Liver (tissue), 9 donors: ENCODE data around the gene DNAJC6. TPM values are rescaled to one million over a fixed set of nuclear protein-coding genes. Genes with fewer than 3 reads are reported as not detected.

ENCODE experiments used
- DNase-seq: peaks from one replicate; pipeline ENCODE4 v3.0.0-alpha.2; 2017; ENCODE audit warnings: low spot score
- H3K27ac ChIP-seq, 2 donors: one replicate each; pipeline ENCODE4 v1.7.0; 2013; ENCODE audit warnings: inconsistent platforms in 2 of 2, low read length in 2 of 2, control low read depth in 1 of 2, low read depth in 1 of 2, mild to moderate bottlenecking in 1 of 2
- H3K27me3 ChIP-seq, 4 donors: one replicate each; pipeline versions ENCODE4 v1.6.1 to v1.7.0; 2013; ENCODE audit warnings: low read length in 3 of 4, inconsistent platforms in 1 of 4, mild to moderate bottlenecking in 1 of 4, moderate library complexity in 1 of 4; ENCODE audit not compliant: control insufficient read depth in 4 of 4, insufficient read depth in 4 of 4
- H3K36me3 ChIP-seq, 4 donors: one replicate each; pipeline versions ENCODE4 v1.6.1 to v1.7.0; 2013; ENCODE audit warnings: low read length in 3 of 4, mild to moderate bottlenecking in 3 of 4, low read depth in 1 of 4, moderate library complexity in 1 of 4; ENCODE audit not compliant: control insufficient read depth in 4 of 4, insufficient read depth in 3 of 4
- H3K4me1 ChIP-seq, 4 donors: one replicate each; pipeline versions ENCODE4 v1.6.1 to v1.7.0; 2013; ENCODE audit warnings: low read length in 3 of 4, mild to moderate bottlenecking in 3 of 4, moderate library complexity in 1 of 4; ENCODE audit not compliant: control insufficient read depth in 4 of 4, insufficient read depth in 4 of 4
- H3K4me3 ChIP-seq, 3 donors: one replicate each; pipeline versions ENCODE4 v1.6.1 to v1.7.0; 2013; ENCODE audit warnings: low read length in 3 of 3, control low read depth in 1 of 3, low read depth in 1 of 3, mild to moderate bottlenecking in 1 of 3
- H3K9ac ChIP-seq, 2 donors: one replicate each; pipeline ENCODE4 v1.7.0; 2013; ENCODE audit warnings: low read length in 2 of 2, mild to moderate bottlenecking in 2 of 2, moderate library complexity in 2 of 2, control low read depth in 1 of 2, low read depth in 1 of 2
- H3K9me3 ChIP-seq, 4 donors: one replicate each; pipeline versions ENCODE4 v1.6.1 to v1.7.0; 2013; ENCODE audit warnings: low read length in 3 of 4; ENCODE audit not compliant: control insufficient read depth in 4 of 4
- EGR1 ChIP-seq, 2 donors: IDR thresholded peaks; 2 replicates each; pipeline ENCODE4 v1.6.1; 2016 to 2018; ENCODE audit warnings: antibody characterized with exemption in 2 of 2, low read depth in 2 of 2
- FOXA1 ChIP-seq: IDR thresholded peaks from 2 replicates; pipeline ENCODE4 v1.6.1; 2016; ENCODE audit warnings: antibody characterized with exemption
- FOXA2 ChIP-seq: IDR thresholded peaks from 2 replicates; pipeline ENCODE4 v1.6.1; 2016; ENCODE audit warnings: antibody characterized with exemption
- GABPA ChIP-seq, 2 donors: IDR thresholded peaks in 1 of 2; conservative IDR thresholded peaks in 1 of 2; 2 replicates each; pipeline ENCODE4 v1.6.1; 2016; ENCODE audit warnings: antibody characterized with exemption in 2 of 2, mild to moderate bottlenecking in 1 of 2, moderate library complexity in 1 of 2
- HNF4A ChIP-seq, 2 donors: conservative IDR thresholded peaks; 2 replicates each; pipeline ENCODE4 v1.6.1; 2016; ENCODE audit warnings: antibody characterized with exemption in 2 of 2, mild to moderate bottlenecking in 2 of 2
- HNF4G ChIP-seq: IDR thresholded peaks from 2 replicates; pipeline ENCODE4 v1.6.1; 2016; ENCODE audit warnings: antibody characterized with exemption
- JUND ChIP-seq, 2 donors: IDR thresholded peaks; 2 replicates each; pipeline ENCODE4 v1.6.1; 2016; ENCODE audit warnings: antibody characterized with exemption in 2 of 2
- NR2F2 ChIP-seq: IDR thresholded peaks from 2 replicates; pipeline ENCODE4 v1.6.1; 2016; ENCODE audit warnings: antibody characterized with exemption
- RAD21 ChIP-seq, 2 donors: IDR thresholded peaks; 2 replicates each; pipeline ENCODE4 v1.6.1; 2016; ENCODE audit warnings: antibody characterized with exemption in 2 of 2, mild to moderate bottlenecking in 2 of 2
- RXRA ChIP-seq, 2 donors: IDR thresholded peaks; 2 replicates each; pipeline ENCODE4 v1.6.1; 2017 to 2018; ENCODE audit warnings: antibody characterized with exemption in 2 of 2, mild to moderate bottlenecking in 1 of 2
- SP1 ChIP-seq: IDR thresholded peaks from 2 replicates; pipeline ENCODE4 v1.6.1; 2018; ENCODE audit warnings: antibody characterized with exemption, mild to moderate bottlenecking
- TAF1 ChIP-seq: conservative IDR thresholded peaks from 2 replicates; pipeline ENCODE4 v1.6.1; 2016; ENCODE audit warnings: antibody characterized with exemption, mild to moderate bottlenecking
- YY1 ChIP-seq: IDR thresholded peaks from 2 replicates; pipeline ENCODE4 v1.6.1; 2016; ENCODE audit warnings: antibody characterized with exemption, mild to moderate bottlenecking
- ZBTB33 ChIP-seq: IDR thresholded peaks from 2 replicates; pipeline ENCODE4 v1.6.1; 2016; ENCODE audit warnings: antibody characterized with exemption
- whole genome bisulfite sequencing: extraction: QIAGEN DNeasy Blood & Tissue Kit; methylation state at CpG from one replicate; pipeline ENCODE4 v1.1.7; 2013; 5-methylcytosine and 5-hydroxymethylcytosine counted together
- polyA plus RNA-seq, 2 donors: library from polyadenylated mRNA; stranded (reverse) in 1 of 2; unstranded in 1 of 2; fragments of 200-250 nt in 1 of 2; fragments of >200 nt in 1 of 2; fragmentation: Nextera tagmentation in 1 of 2; extraction: Ambion mirVana in 1 of 2; gene quantifications; one replicate each; pipeline versions ENCODE4 v1.2.1 to v1.2.3, GENCODE V29; 2013 to 2015
- total RNA-seq, 2 donors: library from RNA; depleted of rRNA; stranded (reverse); fragments of >200 nt; gene quantifications; one replicate each; pipeline ENCODE4 v1.2.3, GENCODE V29; 2014
- TF ChIP-seq, protein P1 (sequence below): IDR thresholded peaks from 2 replicates; pipeline ENCODE4 v1.6.1; 2016; ENCODE audit warnings: antibody characterized with exemption, mild to moderate bottlenecking
- TF ChIP-seq, protein P2 (sequence below): IDR thresholded peaks from 2 replicates; pipeline ENCODE4 v1.6.1; 2016; ENCODE audit warnings: antibody characterized with exemption
- TF ChIP-seq, protein P3 (sequence below): IDR thresholded peaks from 2 replicates; pipeline ENCODE4 v1.6.1; 2016; ENCODE audit warnings: antibody characterized with exemption
- TF ChIP-seq, protein P4 (sequence below): fragments of 150-350 bp; IDR thresholded peaks from 2 replicates; pipeline ENCODE4 v1.5.1; 2017; ENCODE audit warnings: improper control_type of control experiment, low read depth, low read length; ENCODE audit not compliant: missing input control
- donor health status: healthy.
- donor health status: healthy.
- donor health status: healthy.
- donor health status: healthy.
- donor health status: healthy.

The DNAJC6 gene
- total and polyA plus RNA-seq, 4 donors = 0.15 to 35.0 (median 0.30) TPM

GRCh38 chr1:65260851-65261473 lies 48.4 kb upstream of the DNAJC6 start:
- Histone ChIP-seq H3K36me3 (no peaks in the 10 kb centered on the region), H3K4me1 (peaks cover 3 to 13% (median 9%) of the 10 kb centered on the region in 4 donors), H3K27me3 (peaks cover 0 to 3% (median 1%) of the 10 kb centered on the region in 4 donors), H3K4me3 (no peak overlapping the region), H3K27ac (no peak overlapping the region), H3K9me3 (no peaks in the 10 kb centered on the region), H3K9ac (no peak overlapping the region)
- TF ChIP-seq, protein P1, sequence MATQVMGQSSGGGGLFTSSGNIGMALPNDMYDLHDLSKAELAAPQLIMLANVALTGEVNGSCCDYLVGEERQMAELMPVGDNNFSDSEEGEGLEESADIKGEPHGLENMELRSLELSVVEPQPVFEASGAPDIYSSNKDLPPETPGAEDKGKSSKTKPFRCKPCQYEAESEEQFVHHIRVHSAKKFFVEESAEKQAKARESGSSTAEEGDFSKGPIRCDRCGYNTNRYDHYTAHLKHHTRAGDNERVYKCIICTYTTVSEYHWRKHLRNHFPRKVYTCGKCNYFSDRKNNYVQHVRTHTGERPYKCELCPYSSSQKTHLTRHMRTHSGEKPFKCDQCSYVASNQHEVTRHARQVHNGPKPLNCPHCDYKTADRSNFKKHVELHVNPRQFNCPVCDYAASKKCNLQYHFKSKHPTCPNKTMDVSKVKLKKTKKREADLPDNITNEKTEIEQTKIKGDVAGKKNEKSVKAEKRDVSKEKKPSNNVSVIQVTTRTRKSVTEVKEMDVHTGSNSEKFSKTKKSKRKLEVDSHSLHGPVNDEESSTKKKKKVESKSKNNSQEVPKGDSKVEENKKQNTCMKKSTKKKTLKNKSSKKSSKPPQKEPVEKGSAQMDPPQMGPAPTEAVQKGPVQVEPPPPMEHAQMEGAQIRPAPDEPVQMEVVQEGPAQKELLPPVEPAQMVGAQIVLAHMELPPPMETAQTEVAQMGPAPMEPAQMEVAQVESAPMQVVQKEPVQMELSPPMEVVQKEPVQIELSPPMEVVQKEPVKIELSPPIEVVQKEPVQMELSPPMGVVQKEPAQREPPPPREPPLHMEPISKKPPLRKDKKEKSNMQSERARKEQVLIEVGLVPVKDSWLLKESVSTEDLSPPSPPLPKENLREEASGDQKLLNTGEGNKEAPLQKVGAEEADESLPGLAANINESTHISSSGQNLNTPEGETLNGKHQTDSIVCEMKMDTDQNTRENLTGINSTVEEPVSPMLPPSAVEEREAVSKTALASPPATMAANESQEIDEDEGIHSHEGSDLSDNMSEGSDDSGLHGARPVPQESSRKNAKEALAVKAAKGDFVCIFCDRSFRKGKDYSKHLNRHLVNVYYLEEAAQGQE = no peak
- TF ChIP-seq FOXA1 (no peak), FOXA2 (no peak), HNF4G (no peak), TAF1 (no peak), HNF4A (conservative IDR thresholded peaks at IDR 0.05) (no peak), NR2F2 (no peak), JUND (IDR thresholded peaks at IDR 0.05) (no peak), EGR1 (IDR thresholded peaks at IDR 0.05; ENCODE audit: low read depth in 2 of 2) (no peak)
- TF ChIP-seq, protein P2, sequence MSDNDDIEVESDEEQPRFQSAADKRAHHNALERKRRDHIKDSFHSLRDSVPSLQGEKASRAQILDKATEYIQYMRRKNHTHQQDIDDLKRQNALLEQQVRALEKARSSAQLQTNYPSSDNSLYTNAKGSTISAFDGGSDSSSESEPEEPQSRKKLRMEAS = no peak
- DNase-seq = no peak
- WGBS = 86% methylated on average over 4 of the region's 4 CpGs

DNA sequence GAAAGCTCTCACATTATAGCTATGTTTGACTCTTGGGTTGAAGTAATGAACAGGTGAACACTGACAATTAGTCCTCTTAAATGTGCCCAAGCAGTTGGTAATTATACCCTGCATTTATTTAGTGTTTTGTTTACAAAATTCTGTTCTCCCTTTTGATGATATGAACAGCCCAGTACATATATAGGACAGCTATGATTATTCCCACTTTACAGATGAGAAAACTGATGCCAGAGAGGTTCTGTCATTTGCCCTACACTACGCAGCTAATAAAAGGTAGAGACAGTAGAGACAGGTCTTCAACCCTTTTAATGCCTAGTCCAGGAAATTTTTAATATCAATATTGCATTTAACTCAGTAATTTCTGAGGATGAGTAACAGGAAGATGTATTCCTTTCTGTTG lies 46.1 kb upstream of the DNAJC6 start:
- no peak for DNase-seq
- no peak overlapping the region for H3K27ac ChIP-seq
- H3K9ac ChIP-seq = no peak overlapping the region
- no peaks in the 10 kb centered on the region for H3K9me3 ChIP-seq
- no peak overlapping the region for H3K4me3 ChIP-seq
- peaks cover 4 to 14% (median 11%) of the 10 kb centered on the region in 4 donors for H3K4me1 ChIP-seq
- peaks cover 0 to 6% (median 1%) of the 10 kb centered on the region in 4 donors for H3K27me3 ChIP-seq
- no peaks in the 10 kb centered on the region for H3K36me3 ChIP-seq
- WGBS = 94% methylated on average over 1 of the region's 1 CpG
- no peak for TF ChIP-seq RXRA (IDR thresholded peaks at IDR 0.05)
- no peak for TF ChIP-seq YY1
- no peak for TF ChIP-seq FOXA1
- TF ChIP-seq, protein P3, sequence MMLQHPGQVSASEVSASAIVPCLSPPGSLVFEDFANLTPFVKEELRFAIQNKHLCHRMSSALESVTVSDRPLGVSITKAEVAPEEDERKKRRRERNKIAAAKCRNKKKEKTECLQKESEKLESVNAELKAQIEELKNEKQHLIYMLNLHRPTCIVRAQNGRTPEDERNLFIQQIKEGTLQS = no peak
- TF ChIP-seq SP1 = no peak
- TF ChIP-seq RAD21 (IDR thresholded peaks at IDR 0.05) = no peak
- TF ChIP-seq JUND (IDR thresholded peaks at IDR 0.05) = no peak
- no peak for TF ChIP-seq FOXA2
- no peak for TF ChIP-seq HNF4A (conservative IDR thresholded peaks at IDR 0.05)
- no peak for TF ChIP-seq EGR1 (IDR thresholded peaks at IDR 0.05; ENCODE audit: low read depth in 2 of 2)
- TF ChIP-seq, protein P4, sequence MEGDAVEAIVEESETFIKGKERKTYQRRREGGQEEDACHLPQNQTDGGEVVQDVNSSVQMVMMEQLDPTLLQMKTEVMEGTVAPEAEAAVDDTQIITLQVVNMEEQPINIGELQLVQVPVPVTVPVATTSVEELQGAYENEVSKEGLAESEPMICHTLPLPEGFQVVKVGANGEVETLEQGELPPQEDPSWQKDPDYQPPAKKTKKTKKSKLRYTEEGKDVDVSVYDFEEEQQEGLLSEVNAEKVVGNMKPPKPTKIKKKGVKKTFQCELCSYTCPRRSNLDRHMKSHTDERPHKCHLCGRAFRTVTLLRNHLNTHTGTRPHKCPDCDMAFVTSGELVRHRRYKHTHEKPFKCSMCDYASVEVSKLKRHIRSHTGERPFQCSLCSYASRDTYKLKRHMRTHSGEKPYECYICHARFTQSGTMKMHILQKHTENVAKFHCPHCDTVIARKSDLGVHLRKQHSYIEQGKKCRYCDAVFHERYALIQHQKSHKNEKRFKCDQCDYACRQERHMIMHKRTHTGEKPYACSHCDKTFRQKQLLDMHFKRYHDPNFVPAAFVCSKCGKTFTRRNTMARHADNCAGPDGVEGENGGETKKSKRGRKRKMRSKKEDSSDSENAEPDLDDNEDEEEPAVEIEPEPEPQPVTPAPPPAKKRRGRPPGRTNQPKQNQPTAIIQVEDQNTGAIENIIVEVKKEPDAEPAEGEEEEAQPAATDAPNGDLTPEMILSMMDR = no peak
- no peak for TF ChIP-seq ZBTB33
- TF ChIP-seq TAF1 = no peak
- TF ChIP-seq, protein P2 = no peak
- TF ChIP-seq GABPA (IDR thresholded peaks at IDR 0.05 in 1 of 2, conservative IDR thresholded peaks at IDR 0.05 in 1 of 2) = no peak
